HG03558 (cell line): ENCODE results near the gene NOD1.
"Not testable (repeated sequence)": the region's sequence is repeated elsewhere in the genome, so short reads cannot be mapped to it uniquely, and the experiment has no call there.

ENCODE experiments used
- ATAC-seq: cut with Tn5 transposase; IDR thresholded peaks from one replicate; pipeline ENCODE4 v1.9.1; 2021; ENCODE audit warnings: moderate number of reproducible peaks; ENCODE audit not compliant: unreplicated experiment; ENCODE audit errors: extremely low read depth

NOD1 gene

DNA sequence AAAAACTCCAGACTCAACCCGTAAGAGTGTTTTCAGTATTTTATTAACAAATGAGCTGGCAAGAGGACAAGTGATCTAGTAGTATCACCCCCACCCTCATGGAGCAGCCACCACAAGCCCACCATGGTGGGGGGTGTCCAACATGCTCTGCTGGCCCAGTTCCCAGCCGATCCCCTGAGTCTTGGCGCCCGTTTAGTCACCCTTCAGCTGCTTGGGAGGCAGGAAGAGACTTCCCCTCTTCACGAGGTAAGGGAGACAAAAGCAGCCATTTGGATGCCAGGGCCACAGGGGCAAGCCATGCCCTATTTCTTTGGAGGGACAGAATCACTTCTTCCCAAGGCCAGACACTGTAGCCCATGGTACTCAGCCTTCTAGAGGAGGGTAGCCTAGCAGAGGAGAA, 54.1 kb downstream of the NOD1 start:
- ATAC-seq = no peak

DNA sequence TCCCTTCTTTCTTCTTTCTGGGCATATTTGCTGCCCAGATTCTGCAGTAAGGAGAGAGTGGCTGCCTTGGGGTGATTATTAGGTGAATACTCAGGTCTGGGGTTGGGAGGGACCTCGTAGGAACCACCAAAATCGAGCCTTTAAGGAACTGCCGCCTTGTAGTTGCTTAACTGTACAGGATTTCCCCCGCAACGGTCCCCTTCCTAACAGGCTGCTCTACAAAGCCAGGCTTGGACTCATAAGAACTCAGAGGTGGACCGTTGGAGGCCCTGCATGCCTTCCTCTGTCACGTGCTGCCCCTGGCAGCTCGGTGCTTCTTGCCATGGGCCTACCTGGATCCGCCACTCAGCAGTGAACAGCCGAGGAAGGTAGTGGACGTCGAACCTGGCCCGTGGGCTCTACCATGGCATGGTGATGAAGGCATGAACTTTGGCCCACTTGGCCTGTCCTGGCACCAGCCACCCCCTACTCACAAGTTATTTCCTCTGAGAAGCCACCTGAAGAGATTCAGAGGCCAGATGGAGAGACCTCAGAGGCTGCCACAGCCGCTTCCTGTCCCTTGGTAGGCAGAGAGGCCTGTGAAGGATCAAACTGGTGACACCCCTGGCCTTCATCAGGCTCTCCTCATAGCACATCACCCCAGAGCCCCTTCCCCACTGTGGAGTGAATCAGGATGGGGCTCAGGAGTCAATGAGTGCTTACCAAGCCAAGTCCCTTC, 54.6 kb downstream of the NOD1 start:
- ATAC-seq = no peak

- ATAC-seq = no peak
Observed at GRCh38 chr7:30422922-30423321, 55.7 kb downstream of the NOD1 start.

- ATAC-seq = no peak
Observed at GRCh38 chr7:30421647-30422196, 56.9 kb downstream of the NOD1 start.

GRCh38 chr7:30420662-30421061, 57.9 kb downstream of the NOD1 start:
- ATAC-seq = no peak

- ATAC-seq = not testable (repeated sequence)
Observed at GRCh38 chr7:30420080-30420479, 58.5 kb downstream of the NOD1 start.

- ATAC-seq = no peak
Observed at GRCh38 chr7:30413864-30414263, 64.7 kb downstream of the NOD1 start.

- ATAC-seq = no peak
Observed at GRCh38 chr7:30412782-30413504, 65.6 kb downstream of the NOD1 start.

DNA sequence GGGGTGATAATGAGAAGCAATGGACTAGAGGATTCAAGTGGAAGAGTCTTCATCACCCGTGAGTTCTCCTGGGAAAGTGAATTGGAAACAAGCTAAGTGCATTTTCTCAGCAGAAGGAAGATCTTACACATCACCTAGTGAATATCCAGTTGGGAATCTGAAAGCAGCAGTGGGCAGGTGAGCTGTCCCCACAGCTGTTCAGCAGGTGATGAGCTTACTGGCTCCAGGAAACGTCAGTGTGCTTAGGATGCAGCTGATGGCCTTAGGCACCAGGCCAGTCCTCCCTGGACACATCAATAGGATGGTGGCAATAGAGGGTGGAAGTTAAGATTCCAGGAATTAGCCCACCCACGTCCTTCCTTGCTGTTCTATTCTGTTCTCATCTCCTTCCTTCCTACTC, 66.7 kb downstream of the NOD1 start:
- ATAC-seq = no peak

- no peak for ATAC-seq
Observed at GRCh38 chr7:30411173-30411572, 67.4 kb downstream of the NOD1 start.

- no peak for ATAC-seq
Observed at GRCh38 chr7:30406664-30407425, 71.7 kb downstream of the NOD1 start.

DNA sequence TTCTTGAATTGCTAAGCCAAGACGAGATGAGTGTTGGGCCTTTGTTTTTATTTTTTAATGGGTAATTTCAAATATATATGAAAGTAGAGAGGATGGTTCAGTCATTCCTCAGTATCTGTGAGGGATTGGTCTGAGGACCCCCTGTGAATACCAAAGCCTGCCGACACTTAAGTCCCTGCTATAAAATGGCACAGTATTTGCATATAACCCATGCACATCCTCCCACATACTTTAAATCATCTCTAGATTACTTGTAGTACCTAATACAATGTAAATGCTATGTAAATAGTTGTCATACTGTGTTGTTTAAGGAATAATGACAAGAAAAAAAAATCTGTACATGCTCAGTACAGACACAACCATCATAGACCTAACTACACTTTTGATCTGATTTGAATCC, 73.4 kb downstream of the NOD1 start:
- ATAC-seq = no peak

DNA sequence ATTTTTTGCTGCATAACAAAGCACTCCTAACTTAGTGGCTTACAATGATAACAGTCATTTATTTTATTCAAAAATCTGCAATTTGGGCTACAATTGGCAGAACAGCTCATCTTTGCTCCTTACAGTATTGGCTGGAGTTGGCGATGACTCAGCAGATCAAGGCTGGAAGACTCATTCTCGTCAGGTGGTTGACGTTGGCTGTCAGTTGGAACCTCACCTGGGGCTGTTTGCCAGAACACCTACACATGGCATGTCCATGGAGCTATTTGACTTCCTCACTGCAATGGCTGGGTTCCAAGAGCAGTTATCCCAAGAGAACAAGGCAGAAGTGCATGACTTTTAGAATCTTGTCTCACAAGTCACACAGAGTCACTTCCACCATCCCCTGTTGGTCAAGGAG, 75.1 kb downstream of the NOD1 start:
- ATAC-seq = no peak

- ATAC-seq = no peak
Observed at GRCh38 chr7:30396389-30396788, 82.2 kb downstream of the NOD1 start.

DNA sequence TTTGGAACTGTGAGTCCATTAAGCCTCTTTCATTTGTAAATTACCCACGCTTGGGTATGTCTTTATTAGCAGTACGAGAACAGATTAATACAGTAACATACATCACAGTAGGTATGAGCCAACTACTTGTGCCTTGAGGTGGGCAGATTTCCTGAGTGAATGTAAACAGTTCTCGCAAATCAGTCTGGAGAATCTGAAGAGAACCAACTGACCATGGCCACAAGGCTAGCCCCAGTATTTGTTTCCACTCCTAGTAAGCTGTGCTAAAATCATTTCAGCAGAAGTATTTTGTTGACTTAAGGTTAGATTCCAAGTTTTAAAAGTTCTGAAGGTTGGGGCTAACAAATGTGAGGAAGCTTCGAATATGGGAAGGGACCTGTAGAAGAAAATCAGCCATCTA, 82.9 kb downstream of the NOD1 start:
- no peak for ATAC-seq

- ATAC-seq = no peak
Observed at GRCh38 chr7:30391806-30392205, 86.8 kb downstream of the NOD1 start.

DNA sequence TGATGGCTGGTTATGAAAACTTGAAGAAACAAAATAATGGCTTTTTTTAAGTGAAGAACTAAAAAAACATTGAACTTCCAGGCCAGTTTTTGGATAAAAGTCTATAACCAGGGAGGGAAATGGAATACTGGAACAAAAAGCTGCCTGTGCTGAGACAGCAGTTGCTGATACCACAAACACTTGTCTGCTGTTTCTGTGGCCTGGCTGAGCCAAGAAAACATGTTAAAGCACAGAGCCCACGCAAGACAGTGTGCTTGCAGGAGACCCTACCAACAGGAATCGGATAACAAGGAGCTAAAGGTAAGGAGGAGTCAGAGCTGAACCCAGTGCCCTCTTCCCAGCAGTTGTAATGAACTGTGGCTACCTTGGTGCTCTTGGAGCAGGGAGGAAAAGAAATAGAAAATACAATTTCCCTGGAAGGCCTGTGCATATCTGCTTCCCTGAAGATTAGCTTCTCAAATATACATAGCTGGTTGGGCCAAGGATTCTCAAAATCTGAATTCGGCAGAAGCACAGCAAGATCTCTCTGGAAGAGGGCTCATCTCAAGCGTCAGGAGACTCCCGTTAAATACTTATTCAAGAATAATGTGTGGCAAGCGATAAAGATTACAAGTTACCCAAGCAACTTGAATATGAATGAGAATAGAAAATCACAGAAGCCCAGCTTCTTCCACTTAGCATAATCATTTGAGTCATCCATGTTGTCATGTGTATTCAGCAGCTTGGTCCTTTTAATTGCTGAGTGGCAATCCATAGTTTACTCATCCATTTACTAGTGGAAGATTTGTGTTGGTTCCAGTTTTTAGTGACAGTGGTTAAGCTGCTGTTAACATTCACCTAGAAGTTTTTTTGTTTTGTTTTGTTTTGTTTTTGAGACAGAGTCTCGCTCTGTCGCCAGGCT, 87.6 kb downstream of the NOD1 start:
- ATAC-seq = no peak

DNA sequence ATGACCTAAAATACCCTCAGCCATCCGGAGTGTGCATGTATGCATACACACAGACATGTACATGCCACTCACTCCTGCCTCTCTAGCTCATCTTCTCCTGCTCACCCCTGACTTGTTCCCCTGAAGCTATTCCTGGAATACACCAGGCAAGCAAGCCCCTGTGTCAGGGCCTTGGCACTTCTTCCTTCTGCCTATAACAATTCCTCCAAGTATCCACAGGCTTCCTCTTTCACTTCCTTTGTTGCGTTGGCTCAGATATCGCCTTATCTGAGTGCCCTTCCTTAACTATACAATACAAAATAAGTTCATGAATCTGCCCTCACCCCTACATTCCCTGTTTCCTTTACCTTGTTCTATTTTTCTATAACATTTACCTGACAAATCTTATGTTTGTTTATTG, 88.8 kb downstream of the NOD1 start:
- no peak for ATAC-seq

- ATAC-seq = no peak
Observed at GRCh38 chr7:30382607-30383006, 96.0 kb downstream of the NOD1 start.

GRCh38 chr7:30380824-30381223, 97.8 kb downstream of the NOD1 start:
- not testable (repeated sequence) for ATAC-seq
